GM23338 (cell line): ENCODE data around the gene RINT1. TPM values are rescaled to one million over a fixed set of nuclear protein-coding genes. Genes with fewer than 3 reads are reported as not detected.

Experiments
- ATAC-seq: fragments of 200-7000 bp; cut with Tn5 transposase; 3 replicates; pipeline ENCODE4 v1.9.1; 2020
- DNase-seq: peaks from one replicate; pipeline ENCODE4 v3.0.0-alpha.2; 2015; ENCODE audit warnings: low spot score
- H2AFZ ChIP-seq: fragments of 200-600 bp; sonication (generic); 2 replicates; pipeline ENCODE4 v1.8.0; 2016; ENCODE audit warnings: antibody characterized with exemption, mild to moderate bottlenecking, moderate library complexity
- H3F3A ChIP-seq: fragments of 200-600 bp; sonication (generic); replicated peaks from 2 replicates; pipeline ENCODE4 v1.8.0; 2017; ENCODE audit warnings: antibody characterized with exemption, mixed run types, low read depth
- H3K27ac ChIP-seq: fragments of 200-600 bp; sonication (generic); 2 replicates; pipeline ENCODE4 v1.6.1; 2016; ENCODE audit warnings: low read depth
- H3K27me3 ChIP-seq: fragments of 200-600 bp; sonication (generic); 2 replicates; pipeline ENCODE4 v1.8.0; 2016; ENCODE audit warnings: mild to moderate bottlenecking, mixed run types, moderate library complexity; ENCODE audit not compliant: insufficient read depth
- H3K36me3 ChIP-seq: fragments of 200-600 bp; sonication (generic); 2 replicates; pipeline ENCODE4 v1.8.0; 2016; ENCODE audit warnings: mild to moderate bottlenecking; ENCODE audit not compliant: insufficient read depth
- H3K4me1 ChIP-seq: fragments of 200-600 bp; sonication (generic); 2 replicates; pipeline ENCODE4 v1.8.0; 2016; ENCODE audit warnings: mild to moderate bottlenecking, moderate library complexity; ENCODE audit not compliant: insufficient read depth
- H3K4me2 ChIP-seq: fragments of 200-600 bp; sonication (generic); 2 replicates; pipeline ENCODE4 v1.7.1; 2017; ENCODE audit warnings: mixed run types
- H3K4me3 ChIP-seq: fragments of 200-600 bp; sonication (generic); 2 replicates; pipeline ENCODE4 v1.6.1; 2016; ENCODE audit warnings: mixed run types
- H3K79me2 ChIP-seq: fragments of 200-600 bp; sonication (generic); replicated peaks from 2 replicates; pipeline ENCODE4 v1.8.0; 2017; ENCODE audit warnings: mild to moderate bottlenecking; ENCODE audit not compliant: insufficient read depth
- H3K9me2 ChIP-seq: fragments of 200-600 bp; sonication (generic); 2 replicates; pipeline ENCODE4 v1.8.0; 2017; ENCODE audit not compliant: insufficient read depth
- H4K20me1 ChIP-seq: fragments of 200-600 bp; sonication (generic); replicated peaks from 2 replicates; pipeline ENCODE4 v1.8.0; 2017; ENCODE audit warnings: mild to moderate bottlenecking; ENCODE audit not compliant: insufficient read depth
- H3K27ac Mint-ChIP-seq: 2 replicates; pipeline ENCODE4 v1.8.0; 2020; ENCODE audit warnings: inconsistent platforms, mild to moderate bottlenecking, moderate library complexity, mixed read lengths
- H3K27me3 Mint-ChIP-seq: 3 replicates; pipeline ENCODE4 v1.8.0; 2022; ENCODE audit warnings: low read depth, mild to moderate bottlenecking, moderate library complexity, mixed read lengths, inconsistent platforms; ENCODE audit not compliant: insufficient read depth, poor library complexity
- H3K36me3 Mint-ChIP-seq: 3 replicates; pipeline ENCODE4 v1.8.0; 2021; ENCODE audit warnings: low read depth, mild to moderate bottlenecking, inconsistent platforms, moderate library complexity, mixed read lengths
- H3K4me1 Mint-ChIP-seq: 3 replicates; pipeline ENCODE4 v1.8.0; 2020; ENCODE audit warnings: mild to moderate bottlenecking, inconsistent platforms, mixed read lengths
- H3K4me3 Mint-ChIP-seq: 3 replicates; pipeline ENCODE4 v1.8.0; 2021; ENCODE audit warnings: moderate library complexity, mild to moderate bottlenecking, inconsistent platforms, mixed read lengths
- H3K9me3 Mint-ChIP-seq: 3 replicates; pipeline ENCODE4 v1.8.0; 2020; ENCODE audit warnings: moderate library complexity, mild to moderate bottlenecking, inconsistent platforms, mixed read lengths
- CREB1 ChIP-seq: fragments of 250-450 bp; sonication (Bioruptor Pico); IDR thresholded peaks from 2 replicates; pipeline ENCODE4 v1.5.0; 2020; ENCODE audit warnings: low read depth, mild to moderate bottlenecking, moderate library complexity
- EZH2 ChIP-seq: fragments of 200-600 bp; sonication (generic); IDR thresholded peaks from one replicate; pipeline ENCODE4 v1.8.0; 2017; ENCODE audit warnings: antibody characterized with exemption, mild to moderate bottlenecking, low read depth; ENCODE audit not compliant: unreplicated experiment
- JUNB ChIP-seq: IDR thresholded peaks from one replicate; pipeline ENCODE4 v1.6.1; 2016; ENCODE audit warnings: antibody characterized with exemption; ENCODE audit not compliant: unreplicated experiment
- NANOG ChIP-seq: IDR thresholded peaks from 2 replicates; pipeline ENCODE4 v1.6.1; 2016; ENCODE audit warnings: antibody characterized with exemption, borderline replicate concordance
- POLR2AphosphoS5 ChIP-seq: IDR thresholded peaks from 2 replicates; pipeline ENCODE4 v1.6.1; 2016; ENCODE audit warnings: antibody characterized with exemption, low read depth
- STAT1 ChIP-seq: IDR thresholded peaks from one replicate; pipeline ENCODE4 v1.6.1; 2016; ENCODE audit warnings: antibody characterized with exemption; ENCODE audit not compliant: unreplicated experiment
- ZNF114 ChIP-seq: fragments of 250-450 bp; sonication (Bioruptor Pico); IDR thresholded peaks from 2 replicates; pipeline ENCODE4 v1.5.0; 2020; ENCODE audit warnings: mild to moderate bottlenecking, moderate library complexity
- polyA plus RNA-seq: library from polyadenylated mRNA; unstranded; fragments of >200 nt; fragmentation: Nextera tagmentation; extraction: Ambion mirVana; gene quantifications from 2 replicates; pipeline ENCODE4 v1.2.1, GENCODE V29; 2016
- total RNA-seq: library from RNA; depleted of rRNA; stranded (reverse); fragments of >200 nt; shearing (Covaris generic); gene quantifications from 2 replicates; pipeline ENCODE4 v1.2.3, GENCODE V29; 2014
- TF ChIP-seq, protein P1 (sequence below): IDR thresholded peaks from 2 replicates; pipeline ENCODE4 v1.6.1; 2016; ENCODE audit warnings: antibody characterized with exemption
- TF ChIP-seq, protein P2 (sequence below): fragments of 250-450 bp; sonication (Bioruptor Pico); IDR thresholded peaks from 2 replicates; pipeline ENCODE4 v1.5.0; 2020; ENCODE audit warnings: mild to moderate bottlenecking, moderate library complexity
- TF ChIP-seq, protein P3 (sequence below): IDR thresholded peaks from one replicate; pipeline ENCODE4 v1.6.1; 2018; ENCODE audit warnings: antibody characterized with exemption; ENCODE audit not compliant: unreplicated experiment

Gene RINT1
- total and polyA plus RNA-seq, 2 experiments from 2014 or later: 18.5 to 31.2 TPM

DNA sequence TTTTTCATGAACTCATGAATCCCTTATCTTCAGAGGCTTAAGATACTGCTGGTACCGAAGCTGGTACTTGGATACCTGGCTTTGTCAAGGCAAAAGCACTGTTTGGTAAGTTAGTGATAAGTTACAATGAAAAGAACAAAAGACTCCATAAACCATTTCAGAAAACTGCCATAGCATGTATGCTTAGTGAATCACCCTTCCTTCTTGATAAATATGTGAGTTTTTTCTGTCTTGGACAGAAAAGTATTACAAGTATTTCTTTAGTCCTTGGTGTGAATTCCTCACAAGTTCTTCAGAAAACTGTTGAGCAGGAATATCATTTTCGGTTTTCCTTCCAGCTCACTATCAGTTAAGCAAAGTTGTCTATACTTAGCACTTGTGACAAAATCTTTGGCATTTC lies 35.5 kb upstream of the RINT1 start:
- H3K36me3 ChIP-seq: peaks cover 15% of the 10 kb centered on the region
- Mint-ChIP-seq H3K4me3 (no peak overlapping the region), H3K4me1 (no peaks in the 10 kb centered on the region; the same call in 1 of the 3 replicates), H3K36me3 (peaks cover 29% of the 10 kb centered on the region), H3K9me3 (no peaks in the 10 kb centered on the region), H3K27ac (no peak overlapping the region), H3K27me3 (no peaks in the 10 kb centered on the region)
- no peaks in the 10 kb centered on the region for H3K27me3 ChIP-seq
- H3K79me2 ChIP-seq: no peaks in the 10 kb centered on the region
- H3K27ac ChIP-seq: no peak overlapping the region
- TF ChIP-seq EZH2: no peak
- TF ChIP-seq CREB1 (CRISPR knock-in tag): no peak
- TF ChIP-seq ZNF114 (CRISPR knock-in tag): no peak
- no peak overlapping the region for H3K4me2 ChIP-seq
- H4K20me1 ChIP-seq: no peaks in the 10 kb centered on the region; the same call in 1 of the 2 replicates
- no peaks in the 10 kb centered on the region; the same call in 1 of the 2 replicates for H3F3A ChIP-seq
- ATAC-seq (no peak), DNase-seq (no peak)
- H3K4me1 ChIP-seq: no peaks in the 10 kb centered on the region
- no peaks in the 10 kb centered on the region for H3K9me2 ChIP-seq
- H3K4me3 ChIP-seq: no peak overlapping the region
- no peak overlapping the region for H2AFZ ChIP-seq

DNA sequence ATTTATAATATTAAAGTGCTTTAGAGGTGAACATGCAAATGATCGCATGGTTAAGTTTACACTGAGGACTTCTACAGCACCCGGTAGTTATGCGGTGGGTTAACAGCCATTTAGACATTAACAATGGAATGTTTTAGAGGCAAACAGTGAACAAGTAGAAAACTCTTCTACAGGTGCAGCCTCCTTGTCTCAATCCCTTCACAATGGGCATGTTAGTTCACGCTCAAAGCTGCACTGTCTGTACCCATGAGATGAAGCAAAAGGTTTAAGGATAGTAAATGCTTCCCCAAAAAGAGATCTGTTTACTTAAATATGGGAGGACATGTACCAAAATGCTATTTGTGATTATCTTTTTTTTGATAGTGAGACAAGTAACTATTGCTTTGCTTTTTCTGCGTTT lies 35.0 kb upstream of the RINT1 start:
- no peaks in the 10 kb centered on the region for H3K9me2 ChIP-seq
- H3K36me3 ChIP-seq: peaks cover 16% of the 10 kb centered on the region
- Mint-ChIP-seq H3K27ac (no peak overlapping the region), H3K27me3 (no peaks in the 10 kb centered on the region), H3K36me3 (peaks cover 32% of the 10 kb centered on the region), H3K4me1 (no peaks in the 10 kb centered on the region; the same call in 1 of the 3 replicates), H3K9me3 (no peaks in the 10 kb centered on the region), H3K4me3 (no peak overlapping the region)
- H3K27me3 ChIP-seq: no peaks in the 10 kb centered on the region
- no peaks in the 10 kb centered on the region; the same call in 1 of the 2 replicates for H3F3A ChIP-seq
- ATAC-seq (no peak), DNase-seq (no peak)
- no peaks in the 10 kb centered on the region for H3K79me2 ChIP-seq
- no peak overlapping the region for H3K4me3 ChIP-seq
- no peak overlapping the region for H3K4me2 ChIP-seq
- no peak overlapping the region for H3K27ac ChIP-seq
- no peaks in the 10 kb centered on the region for H3K4me1 ChIP-seq
- no peak overlapping the region for H2AFZ ChIP-seq
- no peaks in the 10 kb centered on the region; the same call in 1 of the 2 replicates for H4K20me1 ChIP-seq
- TF ChIP-seq, protein P1, sequence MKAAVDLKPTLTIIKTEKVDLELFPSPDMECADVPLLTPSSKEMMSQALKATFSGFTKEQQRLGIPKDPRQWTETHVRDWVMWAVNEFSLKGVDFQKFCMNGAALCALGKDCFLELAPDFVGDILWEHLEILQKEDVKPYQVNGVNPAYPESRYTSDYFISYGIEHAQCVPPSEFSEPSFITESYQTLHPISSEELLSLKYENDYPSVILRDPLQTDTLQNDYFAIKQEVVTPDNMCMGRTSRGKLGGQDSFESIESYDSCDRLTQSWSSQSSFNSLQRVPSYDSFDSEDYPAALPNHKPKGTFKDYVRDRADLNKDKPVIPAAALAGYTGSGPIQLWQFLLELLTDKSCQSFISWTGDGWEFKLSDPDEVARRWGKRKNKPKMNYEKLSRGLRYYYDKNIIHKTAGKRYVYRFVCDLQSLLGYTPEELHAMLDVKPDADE: no peak
- TF ChIP-seq, protein P2, sequence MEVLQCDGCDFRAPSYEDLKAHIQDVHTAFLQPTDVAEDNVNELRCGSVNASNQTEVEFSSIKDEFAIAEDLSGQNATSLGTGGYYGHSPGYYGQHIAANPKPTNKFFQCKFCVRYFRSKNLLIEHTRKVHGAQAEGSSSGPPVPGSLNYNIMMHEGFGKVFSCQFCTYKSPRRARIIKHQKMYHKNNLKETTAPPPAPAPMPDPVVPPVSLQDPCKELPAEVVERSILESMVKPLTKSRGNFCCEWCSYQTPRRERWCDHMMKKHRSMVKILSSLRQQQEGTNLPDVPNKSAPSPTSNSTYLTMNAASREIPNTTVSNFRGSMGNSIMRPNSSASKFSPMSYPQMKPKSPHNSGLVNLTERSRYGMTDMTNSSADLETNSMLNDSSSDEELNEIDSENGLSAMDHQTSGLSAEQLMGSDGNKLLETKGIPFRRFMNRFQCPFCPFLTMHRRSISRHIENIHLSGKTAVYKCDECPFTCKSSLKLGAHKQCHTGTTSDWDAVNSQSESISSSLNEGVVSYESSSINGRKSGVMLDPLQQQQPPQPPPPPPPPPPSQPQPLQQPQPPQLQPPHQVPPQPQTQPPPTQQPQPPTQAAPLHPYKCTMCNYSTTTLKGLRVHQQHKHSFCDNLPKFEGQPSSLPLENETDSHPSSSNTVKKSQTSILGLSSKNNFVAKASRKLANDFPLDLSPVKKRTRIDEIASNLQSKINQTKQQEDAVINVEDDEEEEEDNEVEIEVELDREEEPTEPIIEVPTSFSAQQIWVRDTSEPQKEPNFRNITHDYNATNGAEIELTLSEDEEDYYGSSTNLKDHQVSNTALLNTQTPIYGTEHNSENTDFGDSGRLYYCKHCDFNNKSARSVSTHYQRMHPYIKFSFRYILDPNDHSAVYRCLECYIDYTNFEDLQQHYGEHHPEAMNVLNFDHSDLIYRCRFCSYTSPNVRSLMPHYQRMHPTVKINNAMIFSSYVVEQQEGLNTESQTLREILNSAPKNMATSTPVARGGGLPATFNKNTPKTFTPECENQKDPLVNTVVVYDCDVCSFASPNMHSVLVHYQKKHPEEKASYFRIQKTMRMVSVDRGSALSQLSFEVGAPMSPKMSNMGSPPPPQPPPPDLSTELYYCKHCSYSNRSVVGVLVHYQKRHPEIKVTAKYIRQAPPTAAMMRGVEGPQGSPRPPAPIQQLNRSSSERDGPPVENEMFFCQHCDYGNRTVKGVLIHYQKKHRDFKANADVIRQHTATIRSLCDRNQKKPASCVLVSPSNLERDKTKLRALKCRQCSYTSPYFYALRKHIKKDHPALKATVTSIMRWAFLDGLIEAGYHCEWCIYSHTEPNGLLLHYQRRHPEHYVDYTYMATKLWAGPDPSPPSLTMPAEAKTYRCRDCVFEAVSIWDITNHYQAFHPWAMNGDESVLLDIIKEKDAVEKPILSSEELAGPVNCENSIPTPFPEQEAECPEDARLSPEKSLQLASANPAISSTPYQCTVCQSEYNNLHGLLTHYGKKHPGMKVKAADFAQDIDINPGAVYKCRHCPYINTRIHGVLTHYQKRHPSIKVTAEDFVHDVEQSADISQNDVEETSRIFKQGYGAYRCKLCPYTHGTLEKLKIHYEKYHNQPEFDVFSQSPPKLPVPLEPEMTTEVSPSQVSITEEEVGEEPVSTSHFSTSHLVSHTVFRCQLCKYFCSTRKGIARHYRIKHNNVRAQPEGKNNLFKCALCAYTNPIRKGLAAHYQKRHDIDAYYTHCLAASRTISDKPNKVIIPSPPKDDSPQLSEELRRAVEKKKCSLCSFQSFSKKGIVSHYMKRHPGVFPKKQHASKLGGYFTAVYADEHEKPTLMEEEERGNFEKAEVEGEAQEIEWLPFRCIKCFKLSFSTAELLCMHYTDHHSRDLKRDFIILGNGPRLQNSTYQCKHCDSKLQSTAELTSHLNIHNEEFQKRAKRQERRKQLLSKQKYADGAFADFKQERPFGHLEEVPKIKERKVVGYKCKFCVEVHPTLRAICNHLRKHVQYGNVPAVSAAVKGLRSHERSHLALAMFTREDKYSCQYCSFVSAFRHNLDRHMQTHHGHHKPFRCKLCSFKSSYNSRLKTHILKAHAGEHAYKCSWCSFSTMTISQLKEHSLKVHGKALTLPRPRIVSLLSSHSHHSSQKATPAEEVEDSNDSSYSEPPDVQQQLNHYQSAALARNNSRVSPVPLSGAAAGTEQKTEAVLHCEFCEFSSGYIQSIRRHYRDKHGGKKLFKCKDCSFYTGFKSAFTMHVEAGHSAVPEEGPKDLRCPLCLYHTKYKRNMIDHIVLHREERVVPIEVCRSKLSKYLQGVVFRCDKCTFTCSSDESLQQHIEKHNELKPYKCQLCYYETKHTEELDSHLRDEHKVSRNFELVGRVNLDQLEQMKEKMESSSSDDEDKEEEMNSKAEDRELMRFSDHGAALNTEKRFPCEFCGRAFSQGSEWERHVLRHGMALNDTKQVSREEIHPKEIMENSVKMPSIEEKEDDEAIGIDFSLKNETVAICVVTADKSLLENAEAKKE (CRISPR knock-in tag): no peak
- TF ChIP-seq POLR2AphosphoS5 (no peak), NANOG (no peak), STAT1 (no peak), CREB1 (CRISPR knock-in tag) (no peak), JUNB (no peak)
- TF ChIP-seq, protein P3, sequence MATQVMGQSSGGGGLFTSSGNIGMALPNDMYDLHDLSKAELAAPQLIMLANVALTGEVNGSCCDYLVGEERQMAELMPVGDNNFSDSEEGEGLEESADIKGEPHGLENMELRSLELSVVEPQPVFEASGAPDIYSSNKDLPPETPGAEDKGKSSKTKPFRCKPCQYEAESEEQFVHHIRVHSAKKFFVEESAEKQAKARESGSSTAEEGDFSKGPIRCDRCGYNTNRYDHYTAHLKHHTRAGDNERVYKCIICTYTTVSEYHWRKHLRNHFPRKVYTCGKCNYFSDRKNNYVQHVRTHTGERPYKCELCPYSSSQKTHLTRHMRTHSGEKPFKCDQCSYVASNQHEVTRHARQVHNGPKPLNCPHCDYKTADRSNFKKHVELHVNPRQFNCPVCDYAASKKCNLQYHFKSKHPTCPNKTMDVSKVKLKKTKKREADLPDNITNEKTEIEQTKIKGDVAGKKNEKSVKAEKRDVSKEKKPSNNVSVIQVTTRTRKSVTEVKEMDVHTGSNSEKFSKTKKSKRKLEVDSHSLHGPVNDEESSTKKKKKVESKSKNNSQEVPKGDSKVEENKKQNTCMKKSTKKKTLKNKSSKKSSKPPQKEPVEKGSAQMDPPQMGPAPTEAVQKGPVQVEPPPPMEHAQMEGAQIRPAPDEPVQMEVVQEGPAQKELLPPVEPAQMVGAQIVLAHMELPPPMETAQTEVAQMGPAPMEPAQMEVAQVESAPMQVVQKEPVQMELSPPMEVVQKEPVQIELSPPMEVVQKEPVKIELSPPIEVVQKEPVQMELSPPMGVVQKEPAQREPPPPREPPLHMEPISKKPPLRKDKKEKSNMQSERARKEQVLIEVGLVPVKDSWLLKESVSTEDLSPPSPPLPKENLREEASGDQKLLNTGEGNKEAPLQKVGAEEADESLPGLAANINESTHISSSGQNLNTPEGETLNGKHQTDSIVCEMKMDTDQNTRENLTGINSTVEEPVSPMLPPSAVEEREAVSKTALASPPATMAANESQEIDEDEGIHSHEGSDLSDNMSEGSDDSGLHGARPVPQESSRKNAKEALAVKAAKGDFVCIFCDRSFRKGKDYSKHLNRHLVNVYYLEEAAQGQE: no peak
